SK-N-SH treated with all-trans-retinoic acid at 6 μM for 48 hours (cell line): ENCODE measurements around the gene SDK2.

Experiments
- TOX ChIP-seq: fragments of 250-450 bp; sonication (Bioruptor Pico); IDR thresholded peaks from 2 replicates; pipeline ENCODE4 v1.8.0; 2021; ENCODE audit warnings: mild to moderate bottlenecking, moderate library complexity, borderline replicate concordance
- TF ChIP-seq, protein P1 (sequence below): fragments of 250-450 bp; sonication (Bioruptor Pico); IDR thresholded peaks from 2 replicates; pipeline ENCODE4 v1.5.0; 2020; ENCODE audit warnings: mild to moderate bottlenecking, moderate library complexity

DNA sequence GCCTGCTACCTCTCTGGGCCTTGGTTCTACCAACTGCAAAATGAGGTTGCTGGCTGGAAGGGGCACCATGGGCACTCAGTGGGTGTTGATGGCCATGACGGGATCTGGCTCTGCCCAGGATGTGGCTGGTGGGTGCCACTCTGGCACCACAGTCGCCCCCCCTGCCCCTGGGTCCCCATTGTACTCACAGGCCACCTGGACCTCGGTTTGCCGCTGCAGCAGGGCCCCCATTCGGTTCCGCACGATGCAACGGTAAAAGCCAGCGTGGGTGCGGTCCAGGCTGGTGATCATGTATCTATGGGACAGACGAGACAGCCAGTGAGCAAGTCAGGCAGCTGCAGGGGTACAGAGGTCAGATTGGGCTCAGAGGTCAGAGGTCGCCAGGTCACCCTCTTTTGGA lies 172.3 kb downstream of the SDK2 start:
- TF ChIP-seq TOX, result no peak
- TF ChIP-seq, protein P1, sequence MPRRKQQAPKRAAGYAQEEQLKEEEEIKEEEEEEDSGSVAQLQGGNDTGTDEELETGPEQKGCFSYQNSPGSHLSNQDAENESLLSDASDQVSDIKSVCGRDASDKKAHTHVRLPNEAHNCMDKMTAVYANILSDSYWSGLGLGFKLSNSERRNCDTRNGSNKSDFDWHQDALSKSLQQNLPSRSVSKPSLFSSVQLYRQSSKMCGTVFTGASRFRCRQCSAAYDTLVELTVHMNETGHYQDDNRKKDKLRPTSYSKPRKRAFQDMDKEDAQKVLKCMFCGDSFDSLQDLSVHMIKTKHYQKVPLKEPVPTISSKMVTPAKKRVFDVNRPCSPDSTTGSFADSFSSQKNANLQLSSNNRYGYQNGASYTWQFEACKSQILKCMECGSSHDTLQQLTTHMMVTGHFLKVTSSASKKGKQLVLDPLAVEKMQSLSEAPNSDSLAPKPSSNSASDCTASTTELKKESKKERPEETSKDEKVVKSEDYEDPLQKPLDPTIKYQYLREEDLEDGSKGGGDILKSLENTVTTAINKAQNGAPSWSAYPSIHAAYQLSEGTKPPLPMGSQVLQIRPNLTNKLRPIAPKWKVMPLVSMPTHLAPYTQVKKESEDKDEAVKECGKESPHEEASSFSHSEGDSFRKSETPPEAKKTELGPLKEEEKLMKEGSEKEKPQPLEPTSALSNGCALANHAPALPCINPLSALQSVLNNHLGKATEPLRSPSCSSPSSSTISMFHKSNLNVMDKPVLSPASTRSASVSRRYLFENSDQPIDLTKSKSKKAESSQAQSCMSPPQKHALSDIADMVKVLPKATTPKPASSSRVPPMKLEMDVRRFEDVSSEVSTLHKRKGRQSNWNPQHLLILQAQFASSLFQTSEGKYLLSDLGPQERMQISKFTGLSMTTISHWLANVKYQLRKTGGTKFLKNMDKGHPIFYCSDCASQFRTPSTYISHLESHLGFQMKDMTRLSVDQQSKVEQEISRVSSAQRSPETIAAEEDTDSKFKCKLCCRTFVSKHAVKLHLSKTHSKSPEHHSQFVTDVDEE (CRISPR knock-in tag), result no peak
